GM04503 (cell line): Measurements from ENCODE around the gene ZBTB5.
"Not testable (repeated sequence)": the region's sequence is repeated elsewhere in the genome, so short reads cannot be mapped to it uniquely, and the experiment has no call there.

Source experiments
- DNase-seq: peaks from one replicate; pipeline ENCODE4 v3.0.0-alpha.2; 2012; ENCODE audit warnings: low read depth

The ZBTB5 gene

GRCh38 chr9:37449862-37450632 lies 15.2 kb downstream of the ZBTB5 start:
- no peak for DNase-seq

DNA sequence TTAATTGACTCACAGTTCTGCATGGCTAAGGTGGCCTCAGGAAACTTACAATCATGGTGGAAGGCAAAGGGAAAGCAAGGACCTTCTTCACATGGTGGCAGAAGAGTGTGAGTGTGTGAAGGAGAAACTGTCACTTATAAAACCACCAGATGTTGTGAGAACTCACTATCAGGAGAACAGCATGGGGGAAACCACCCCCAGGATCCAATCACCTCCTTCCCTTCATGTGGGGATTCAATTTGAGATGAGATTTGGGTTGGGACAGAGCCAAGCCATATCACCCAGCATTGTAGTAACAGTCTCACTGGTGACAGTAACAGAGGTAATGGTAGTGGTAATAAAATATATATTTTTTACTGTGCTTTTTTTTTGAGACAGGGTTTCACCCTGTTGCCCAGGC lies 18.1 kb downstream of the ZBTB5 start:
- DNase-seq, result no peak

DNA sequence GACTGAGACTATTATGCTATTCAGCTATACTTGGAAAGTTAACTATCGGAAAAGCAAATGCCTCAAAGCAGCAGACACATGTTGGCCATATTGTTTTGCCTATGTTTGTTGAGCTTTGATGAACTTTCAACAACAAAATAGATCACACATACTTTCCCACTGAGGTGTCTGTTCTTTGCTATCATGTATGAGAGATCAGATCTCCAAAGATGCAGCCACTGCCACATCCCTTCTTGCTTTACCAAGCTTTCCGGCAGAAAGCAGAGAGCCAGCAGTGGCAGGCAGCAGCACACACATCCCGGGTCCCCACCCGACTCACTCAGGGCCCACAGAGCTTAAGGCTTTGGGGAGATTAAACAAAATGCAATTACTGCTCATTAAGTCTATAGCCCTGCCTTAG lies 18.8 kb downstream of the ZBTB5 start:
- no peak for DNase-seq

DNA sequence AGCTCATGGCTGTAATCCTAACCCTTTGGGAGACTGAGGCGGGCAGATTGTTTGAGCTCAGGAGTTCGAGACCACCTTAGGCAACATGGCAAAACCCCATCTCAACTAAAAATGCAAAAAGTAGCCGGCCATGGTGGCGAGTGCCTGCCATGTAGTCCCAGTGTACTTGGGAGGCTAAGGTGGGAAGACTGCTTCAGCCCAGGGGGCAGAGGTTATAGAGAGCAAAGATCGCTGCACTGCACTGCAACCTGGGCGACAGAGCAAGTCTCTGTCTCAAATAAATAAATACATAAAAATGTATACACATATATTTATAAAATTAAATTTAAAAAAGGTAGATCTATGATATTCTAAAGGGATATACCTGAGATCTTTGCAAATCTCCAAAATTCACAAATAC lies 19.4 kb downstream of the ZBTB5 start:
- DNase-seq, result no peak

DNA sequence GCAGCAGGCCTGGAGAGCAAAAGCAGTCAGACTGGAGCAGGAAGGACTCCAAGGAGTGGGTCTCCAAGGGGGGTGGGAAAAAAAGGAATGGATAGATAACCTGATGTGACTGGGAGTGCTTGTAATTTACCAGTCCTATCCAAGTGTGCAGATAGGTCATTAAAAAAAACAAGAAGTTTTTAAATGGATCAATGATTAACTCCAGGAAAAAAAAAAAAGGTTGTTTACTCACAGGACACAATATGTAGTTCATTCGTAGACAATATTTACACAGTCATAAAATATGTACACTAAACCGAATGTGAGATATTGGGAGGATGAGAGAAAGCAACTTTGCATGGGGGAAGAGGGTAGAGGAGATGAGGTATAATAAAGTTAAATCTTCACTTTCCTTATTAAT lies 20.4 kb downstream of the ZBTB5 start:
- no peak for DNase-seq

- DNase-seq, result no peak
Observed at GRCh38 chr9:37443566-37443965, 21.7 kb downstream of the ZBTB5 start.

DNA sequence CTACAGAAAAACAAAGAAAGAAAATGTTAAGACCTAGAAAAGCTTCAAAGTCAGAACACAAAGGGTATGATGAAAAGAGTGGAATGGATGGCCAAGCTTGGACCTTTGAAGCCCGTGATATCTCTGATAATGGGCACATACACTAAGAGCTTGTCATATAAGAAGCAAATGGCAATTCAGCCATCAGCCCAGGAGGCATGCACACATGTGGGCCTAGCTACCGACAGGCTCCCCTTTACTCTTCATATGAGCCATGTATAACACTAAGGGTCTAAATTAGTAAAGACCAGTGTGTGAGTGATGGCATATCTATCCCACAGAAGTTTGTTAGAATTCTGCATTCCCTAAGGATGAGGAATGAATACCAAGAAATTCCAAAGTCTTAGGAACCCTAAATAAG lies 22.7 kb downstream of the ZBTB5 start:
- no peak for DNase-seq

DNA sequence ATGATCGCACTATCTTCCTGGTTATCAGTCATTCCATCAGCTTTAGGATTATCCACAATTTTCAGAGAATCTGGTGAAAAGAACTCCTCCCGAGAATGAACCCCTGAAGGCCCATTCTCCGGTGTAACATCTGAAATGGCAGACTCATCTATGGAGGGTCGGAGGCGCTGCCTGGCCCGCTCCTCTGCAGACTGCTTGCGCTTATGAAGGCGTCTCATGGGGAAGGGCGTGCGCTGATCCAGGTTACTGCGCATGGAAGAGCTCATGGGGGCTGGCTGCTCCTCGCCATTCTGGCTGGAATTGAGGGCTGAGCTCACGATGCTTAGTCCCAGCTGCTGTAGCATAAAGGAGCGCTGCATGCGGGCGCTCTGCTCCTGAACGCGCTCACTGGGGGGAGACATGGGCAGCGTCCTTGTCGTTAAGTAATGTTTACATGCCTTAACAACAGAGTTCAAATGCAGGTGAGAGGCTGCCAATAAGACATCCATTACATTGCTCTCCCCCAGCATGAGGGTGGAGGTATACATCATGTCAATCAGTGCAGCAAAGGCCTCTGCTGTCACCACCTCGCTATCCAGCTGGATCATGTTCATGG lies 23.4 kb downstream of the ZBTB5 start:
- DNase-seq, result no peak

DNA sequence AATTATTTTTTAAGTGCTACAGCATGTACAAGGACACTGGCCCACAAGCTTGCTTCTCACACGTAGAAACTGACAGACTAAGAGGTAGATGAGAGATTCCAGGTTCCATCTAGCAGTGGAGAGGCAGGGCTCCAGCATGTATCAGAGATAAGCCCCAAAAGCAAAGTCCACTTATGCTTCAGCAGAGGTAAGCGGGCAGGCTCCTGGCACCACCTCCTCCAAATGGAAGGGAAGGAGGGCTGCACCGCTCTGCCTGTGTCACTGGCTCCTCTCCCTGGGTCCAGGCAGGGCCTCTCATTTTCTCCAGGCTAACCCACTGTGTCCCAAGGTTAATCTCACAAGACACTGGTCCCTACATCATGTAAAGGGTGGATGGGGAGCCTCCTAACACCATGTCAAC lies 26.9 kb downstream of the ZBTB5 start:
- DNase-seq, result no peak

DNA sequence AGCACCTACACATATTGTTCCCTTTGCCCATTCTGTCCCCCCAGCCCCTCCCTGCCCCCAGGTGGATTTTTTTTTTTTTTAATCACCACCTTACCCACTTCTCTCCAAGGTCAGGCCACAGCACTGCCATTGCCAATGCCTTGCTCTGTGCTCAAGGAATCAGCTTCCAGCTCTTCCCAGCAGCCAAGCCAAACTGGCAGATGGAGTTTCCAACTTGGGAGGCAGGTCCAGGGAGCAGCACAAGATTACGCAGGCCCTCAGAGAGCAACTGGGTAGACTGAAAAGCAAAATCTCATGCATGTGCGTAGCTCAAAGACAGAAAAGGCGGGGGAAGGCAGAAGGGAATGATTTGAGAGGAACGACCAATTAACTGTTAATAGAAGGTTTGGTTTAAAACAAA lies 27.6 kb downstream of the ZBTB5 start:
- no peak for DNase-seq

DNA sequence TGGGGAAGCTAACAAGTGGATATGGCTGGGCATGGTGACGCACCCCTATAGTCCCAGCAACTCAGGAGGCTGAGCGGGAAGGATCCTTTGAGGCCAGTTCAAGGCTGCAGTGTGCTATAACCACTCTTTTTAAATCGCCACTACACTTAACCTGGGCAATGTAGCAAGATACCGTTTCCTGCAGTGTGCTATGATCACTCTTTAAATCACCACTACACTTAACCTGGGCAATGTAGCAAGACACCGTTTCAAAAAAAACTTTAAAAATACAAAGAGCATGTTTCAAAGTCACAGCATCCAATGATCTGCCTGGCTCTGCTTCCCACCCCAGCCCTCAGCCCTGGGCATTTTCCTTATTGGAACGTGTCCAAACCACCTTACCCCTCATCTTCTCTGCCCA lies 28.2 kb downstream of the ZBTB5 start:
- no peak for DNase-seq

GRCh38 chr9:37436540-37436939 lies 28.7 kb downstream of the ZBTB5 start:
- DNase-seq, result no peak

GRCh38 chr9:37433867-37434371 lies 31.3 kb downstream of the ZBTB5 start:
- DNase-seq, result no peak

DNA sequence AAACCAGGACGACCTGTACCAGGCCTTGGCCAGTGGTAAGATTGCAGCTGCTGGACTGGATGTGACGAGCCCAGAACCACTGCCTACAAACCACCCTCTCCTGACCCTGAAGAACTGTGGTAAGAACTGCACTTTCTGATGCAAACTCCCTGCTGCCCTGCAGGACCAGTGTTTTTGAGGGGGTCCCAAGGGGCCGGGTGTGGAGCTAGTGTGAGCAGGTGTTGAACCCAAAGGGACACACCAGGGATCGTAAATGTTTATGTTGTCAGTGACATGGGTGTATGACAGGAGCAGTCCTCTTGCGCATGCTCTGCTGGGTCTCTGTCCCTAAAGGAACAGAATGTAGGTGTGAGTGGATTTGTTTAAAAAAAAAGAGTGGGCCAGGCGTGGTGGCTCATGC lies 33.2 kb downstream of the ZBTB5 start:
- DNase-seq, result no peak

DNA sequence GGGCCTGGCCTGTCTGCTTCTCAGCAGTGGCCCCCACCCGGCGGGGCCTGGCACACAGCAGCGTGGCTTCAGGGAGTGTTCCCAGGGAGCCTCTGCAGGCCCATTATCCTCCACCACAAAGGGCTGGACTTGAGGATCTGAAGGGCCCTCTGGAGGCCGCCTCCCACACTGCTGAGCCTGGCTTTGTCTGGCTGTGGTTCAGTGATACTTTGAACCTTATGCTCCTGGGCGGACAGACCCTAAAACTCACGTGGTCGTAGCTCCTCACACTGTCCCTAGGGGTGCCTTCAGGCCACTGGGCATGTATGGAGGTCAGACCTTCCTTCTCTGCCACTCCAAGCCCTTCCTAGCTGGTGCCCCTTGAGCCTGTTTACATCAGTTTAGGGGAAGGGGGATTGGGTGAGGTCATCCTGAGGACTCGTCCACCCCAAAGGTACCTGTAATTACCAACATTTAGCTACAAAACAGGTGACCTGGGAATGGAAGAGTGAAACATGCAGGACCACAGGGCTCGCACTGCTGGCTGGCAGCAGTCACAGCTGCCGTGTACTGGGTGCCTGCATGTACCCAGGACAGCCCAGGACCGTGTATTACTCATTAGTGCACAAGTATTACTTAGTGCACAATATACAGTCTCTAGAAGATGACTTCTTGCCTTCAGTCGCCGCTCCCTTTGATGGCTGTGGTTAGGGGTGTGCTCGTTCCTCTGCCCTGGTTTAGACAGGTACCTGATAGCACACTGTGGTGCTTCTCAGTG lies 34.2 kb downstream of the ZBTB5 start:
- DNase-seq, result no peak

GRCh38 chr9:37429441-37430285 lies 35.6 kb downstream of the ZBTB5 start:
- DNase-seq, result no peak

- DNase-seq, result no peak
Observed at GRCh38 chr9:37428345-37428744, 36.9 kb downstream of the ZBTB5 start.

GRCh38 chr9:37426846-37427245 lies 38.4 kb downstream of the ZBTB5 start:
- no peak for DNase-seq

DNA sequence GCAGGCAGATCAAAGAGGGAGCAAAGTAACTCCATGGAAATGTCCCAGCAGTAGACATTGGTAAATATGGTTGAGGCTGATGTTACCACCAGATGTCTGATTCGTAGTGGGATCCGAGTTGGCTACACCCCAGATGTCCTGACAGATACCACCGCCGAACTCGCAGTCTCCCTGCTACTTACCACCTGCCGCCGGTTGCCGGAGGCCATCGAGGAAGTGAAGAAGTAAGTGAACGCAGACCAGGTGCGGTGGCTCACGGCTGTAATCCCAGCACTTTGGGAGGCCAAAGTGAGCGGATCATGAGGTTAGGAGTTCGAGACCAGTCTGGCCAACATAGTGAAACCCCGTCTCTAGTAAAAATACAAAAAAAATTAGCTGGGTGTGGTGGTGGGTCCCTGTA lies 38.8 kb downstream of the ZBTB5 start:
- DNase-seq, result not testable (repeated sequence)

- DNase-seq, result no peak
Observed at GRCh38 chr9:37425298-37425752, 39.9 kb downstream of the ZBTB5 start.

- no peak for DNase-seq
Observed at GRCh38 chr9:37424686-37425297, 40.5 kb downstream of the ZBTB5 start.
